Heart left ventricle (tissue), 16 donors: Measurements from ENCODE around the gene SORL1-AS1.

ENCODE experiments used
- ATAC-seq, 4 donors: fragments of 200-7000 bp; cut with Tn5 transposase; one replicate each; pipeline ENCODE4 v1.9.1; 2020 to 2022; ENCODE audit warnings: moderate library complexity in 4 of 4, mild to moderate bottlenecking in 3 of 4, moderate number of reproducible peaks in 1 of 4
- DNase-seq, 5 donors: peaks; one replicate each; pipeline ENCODE4 v3.0.0-alpha.2; 2020
- H3K27ac ChIP-seq, 12 donors: fragments of 200-600 bp; sonication (generic) in 4 of 12; one replicate each; pipeline versions ENCODE4 v1.5.0 to v1.8.0; 2016 to 2022; ENCODE audit warnings: mild to moderate bottlenecking in 2 of 12
- H3K27me3 ChIP-seq, 9 donors: fragments of 200-600 bp; sonication (generic) in 2 of 9; one replicate each; pipeline versions ENCODE4 v1.5.1 to v1.8.0; 2016 to 2022; ENCODE audit warnings: mild to moderate bottlenecking in 3 of 9
- H3K36me3 ChIP-seq, 9 donors: fragments of 200-600 bp; sonication (generic) in 2 of 9; one replicate each; pipeline versions ENCODE4 v1.5.0 to v1.8.0; 2018 to 2022; ENCODE audit warnings: mild to moderate bottlenecking in 2 of 9
- H3K4me1 ChIP-seq, 12 donors: fragments of 200-600 bp; sonication (generic) in 4 of 12; one replicate each; pipeline versions ENCODE4 v1.5.0 to v1.8.0; 2016 to 2022; ENCODE audit warnings: mild to moderate bottlenecking in 3 of 12
- H3K4me3 ChIP-seq, 12 donors: fragments of 200-600 bp; sonication (generic) in 4 of 12; one replicate each; pipeline versions ENCODE4 v1.5.0 to v1.8.0; 2017 to 2022; ENCODE audit warnings: mild to moderate bottlenecking in 9 of 12, moderate library complexity in 4 of 12
- H3K9me3 ChIP-seq, 12 donors: fragments of 200-600 bp; sonication (generic) in 4 of 12; one replicate each; pipeline versions ENCODE4 v1.5.0 to v1.8.0; 2016 to 2022; ENCODE audit warnings: mild to moderate bottlenecking in 1 of 12
- POLR2A ChIP-seq, 2 donors: fragments of 450-650 bp; IDR thresholded peaks; one replicate each; pipeline ENCODE4 v1.6.1; 2017; ENCODE audit warnings: antibody characterized with exemption in 2 of 2, mild to moderate bottlenecking in 2 of 2, moderate library complexity in 2 of 2
- WGBS, 4 donors: extraction: QIAGEN DNeasy Blood & Tissue Kit in 2 of 4; methylation state at CpG; one replicate each; pipeline versions ENCODE4 v1.1.5 to v1.1.7; 2013 to 2018; 5-methylcytosine and 5-hydroxymethylcytosine counted together
- intact Hi-C, 10 donors: fragments of 100-400 bp; cut with DNase I; formaldehyde crosslinking; loops; one replicate each; pipeline versions ENCODE4 v1.11.1 to v1.14.2; 2022
- TF ChIP-seq, protein P1 (sequence below), 12 donors: fragments of 200-600 bp; sonication (generic) in 4 of 12; IDR thresholded peaks; one replicate each; pipeline versions ENCODE4 v1.5.0 to v1.8.0; 2018 to 2022; ENCODE audit warnings: antibody characterized with exemption in 12 of 12, mild to moderate bottlenecking in 5 of 12
- donor health status: ischemic (EF 13 %, LVEDD 7.1; RV severe dilation, severe dysfunction).
- donor health status: healthy with polysubstance abuse.
- donor health status: DM: no; HTN: yes; CAD: no.
- donor health status: DM: no; HTN: no; CAD: no.
- donor health status: ischemic (EF 25% LVEDD 6.9; RV normal size, moderate dysfunction).
- donor health status: ischemic (EF 25% LVEDD 5.7; RV mildly dilated, moderate dysfunction).
- donor health status: healthy.
- donor health status: DM: yes; HTN: yes; CAD: no.
- donor health status: ischemic (EF 35%, LVEDD 5.7; RV mildly dilated, moderate dysfunction).
- donor health status: nonischemic (EF 11% LVEDD 7.7; RV severe dilation, severe dysfunction).
- donor health status: DM: yes; HTN: yes; CAD: no.
- donor health status: PGD.
- donor health status: ischemic (EF 29% LVEDD 5.4; RV normal size, mild dysfunction).
- donor health status: nonischemic (EF 23%, LVEDD 6.1; RV moderate dilation, normal function).

Gene SORL1-AS1

GRCh38 chr11:121426476-121427399 is 26.0 kb downstream of the SORL1-AS1 start:
- intact Hi-C loops = loop anchor here in 2 of 10 donors (10.0 kb wide), 1 partner anchor 102 kb away; no protein-coding TSS in a partner anchor
- peak overlapping the region in 3 of 12 donors; percentile 15 to 50 (median 19) for H3K27ac ChIP-seq
- WGBS, 4 donors = 23 to 56% (median 30%) methylated on average over 18 to 48 of the region's 48 CpGs
- no peaks in the 10 kb centered on the region for H3K27me3 ChIP-seq
- no peaks in the 10 kb centered on the region for H3K36me3 ChIP-seq
- H3K4me1 ChIP-seq = peaks cover 0 to 42% (median 0%) of the 10 kb centered on the region in 12 donors
- peak; percentile 49 to 80 (median 62) for DNase-seq
- peak; percentile 58 to 94 (median 80) for ATAC-seq
- no peak for TF ChIP-seq POLR2A (IDR thresholded peaks at IDR 0.05)
- TF ChIP-seq, protein P1, sequence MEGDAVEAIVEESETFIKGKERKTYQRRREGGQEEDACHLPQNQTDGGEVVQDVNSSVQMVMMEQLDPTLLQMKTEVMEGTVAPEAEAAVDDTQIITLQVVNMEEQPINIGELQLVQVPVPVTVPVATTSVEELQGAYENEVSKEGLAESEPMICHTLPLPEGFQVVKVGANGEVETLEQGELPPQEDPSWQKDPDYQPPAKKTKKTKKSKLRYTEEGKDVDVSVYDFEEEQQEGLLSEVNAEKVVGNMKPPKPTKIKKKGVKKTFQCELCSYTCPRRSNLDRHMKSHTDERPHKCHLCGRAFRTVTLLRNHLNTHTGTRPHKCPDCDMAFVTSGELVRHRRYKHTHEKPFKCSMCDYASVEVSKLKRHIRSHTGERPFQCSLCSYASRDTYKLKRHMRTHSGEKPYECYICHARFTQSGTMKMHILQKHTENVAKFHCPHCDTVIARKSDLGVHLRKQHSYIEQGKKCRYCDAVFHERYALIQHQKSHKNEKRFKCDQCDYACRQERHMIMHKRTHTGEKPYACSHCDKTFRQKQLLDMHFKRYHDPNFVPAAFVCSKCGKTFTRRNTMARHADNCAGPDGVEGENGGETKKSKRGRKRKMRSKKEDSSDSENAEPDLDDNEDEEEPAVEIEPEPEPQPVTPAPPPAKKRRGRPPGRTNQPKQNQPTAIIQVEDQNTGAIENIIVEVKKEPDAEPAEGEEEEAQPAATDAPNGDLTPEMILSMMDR (IDR thresholded peaks at IDR 0.05) = peak in 7 of 12 donors; percentile 13 to 51 (median 31)
- H3K9me3 ChIP-seq = no peaks in the 10 kb centered on the region
- peak overlapping the region in 10 of 12 donors; percentile 15 to 53 (median 38) for H3K4me3 ChIP-seq

GRCh38 chr11:121425828-121426227 is 26.9 kb downstream of the SORL1-AS1 start:
- intact Hi-C loops = loop anchor here in 2 of 10 donors (10.0 kb wide), 1 partner anchor 101 kb away; no protein-coding TSS in a partner anchor
- no peak overlapping the region for H3K4me3 ChIP-seq
- no peaks in the 10 kb centered on the region for H3K36me3 ChIP-seq
- WGBS, 4 donors = 92 to 97% (median 95%) methylated on average over 5 of the region's 5 CpGs
- H3K4me1 ChIP-seq = peaks cover 0 to 42% (median 0%) of the 10 kb centered on the region in 12 donors
- TF ChIP-seq, protein P1 (IDR thresholded peaks at IDR 0.05) = no peak
- TF ChIP-seq POLR2A (IDR thresholded peaks at IDR 0.05) = no peak
- no peaks in the 10 kb centered on the region for H3K9me3 ChIP-seq
- ATAC-seq (no peak), DNase-seq (no peak)
- H3K27ac ChIP-seq = no peak overlapping the region
- H3K27me3 ChIP-seq = no peaks in the 10 kb centered on the region

DNA sequence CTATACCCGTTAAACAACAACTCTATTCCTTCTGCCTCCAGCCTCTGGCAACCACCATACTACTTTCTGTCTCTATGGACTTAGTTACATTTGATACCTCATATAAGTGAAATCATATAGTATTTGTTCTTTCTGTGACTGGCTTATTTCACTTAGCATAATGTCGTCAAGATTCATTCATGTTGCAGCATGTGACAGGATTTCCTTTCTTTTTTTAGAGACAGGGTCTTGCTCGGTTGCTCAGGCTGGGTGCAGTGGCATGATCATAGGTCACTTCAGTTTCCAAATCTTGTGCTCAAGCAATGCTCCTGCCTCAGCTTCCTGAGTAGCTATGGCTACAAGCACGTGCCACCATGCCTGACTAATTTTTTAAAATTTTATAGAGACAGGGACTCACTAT is 30.1 kb downstream of the SORL1-AS1 start:
- Histone ChIP-seq H3K27ac (no peak overlapping the region), H3K27me3 (no peaks in the 10 kb centered on the region), H3K9me3 (no peaks in the 10 kb centered on the region), H3K4me1 (peaks cover 0 to 56% (median 2%) of the 10 kb centered on the region in 12 donors), H3K4me3 (no peak overlapping the region), H3K36me3 (no peaks in the 10 kb centered on the region)
- ATAC-seq (no peak), DNase-seq (no peak)
- 48 to 65% (median 60%) methylated on average over 4 of the region's 4 CpGs for WGBS, 4 donors
- intact Hi-C loops = loop anchor here in 2 of 10 donors (10.0 kb wide), 1 partner anchor 98 kb away; no protein-coding TSS in a partner anchor
- TF ChIP-seq, protein P1 (IDR thresholded peaks at IDR 0.05) = no peak
- no peak for TF ChIP-seq POLR2A (IDR thresholded peaks at IDR 0.05)
